HG02973 (cell line): Measurements from ENCODE around the gene WDR5B.
A peak's percentile ranks its signal among the peaks of the same experiment; 100 is the strongest.

ENCODE experiments used
- ATAC-seq: cut with Tn5 transposase; IDR thresholded peaks from one replicate; pipeline ENCODE4 v1.9.1; 2021; ENCODE audit warnings: moderate library complexity; ENCODE audit not compliant: unreplicated experiment

Gene WDR5B

GRCh38 chr3:122374034-122374433, 41.8 kb downstream of the WDR5B start:
- no peak for ATAC-seq

- ATAC-seq, result no peak
Measured at GRCh38 chr3:122366379-122366749, 49.5 kb downstream of the WDR5B start.

GRCh38 chr3:122365582-122366378, 50.1 kb downstream of the WDR5B start:
- peak; percentile 67 for ATAC-seq

GRCh38 chr3:122365073-122365472, 50.8 kb downstream of the WDR5B start:
- ATAC-seq, result peak; percentile 66

GRCh38 chr3:122364490-122364889, 51.4 kb downstream of the WDR5B start:
- ATAC-seq, result no peak
